ENCODE results near the gene GLG1. TPM values are rescaled to one million over a fixed set of nuclear protein-coding genes. Genes with fewer than 3 reads are reported as not detected.

GLG1 gene
- total and polyA plus RNA-seq, 4 donors, result 22.2 to 71.5 (median 47.9) TPM

GRCh38 chr16:74474416-74474815 lies 132.5 kb downstream of the GLG1 start:
- H3K27me3 ChIP-seq (ENCODE audit: control insufficient read depth in 4 of 4, insufficient read depth in 4 of 4, low read length in 3 of 4), result no peaks in the 10 kb centered on the region
- H3K27ac ChIP-seq (ENCODE audit: low read depth in 1 of 2, low read length in 2 of 2), result no peak overlapping the region
- H3K4me3 ChIP-seq (ENCODE audit: low read depth in 1 of 3, low read length in 3 of 3), result no peak overlapping the region
- peaks cover 9 to 56% (median 43%) of the 10 kb centered on the region in 4 donors for H3K36me3 ChIP-seq (ENCODE audit: control insufficient read depth in 4 of 4, insufficient read depth in 3 of 4, low read depth in 1 of 4, low read length in 3 of 4)
- DNase-seq (ENCODE audit: low spot score), result no peak
- H3K4me1 ChIP-seq (ENCODE audit: control insufficient read depth in 4 of 4, insufficient read depth in 4 of 4, low read length in 3 of 4), result no peaks in the 10 kb centered on the region
- WGBS, result 96% methylated on average over 1 of the region's 1 CpG
- no peak overlapping the region for H3K9ac ChIP-seq (ENCODE audit: low read depth in 1 of 2, low read length in 2 of 2)
- TF ChIP-seq RAD21 (IDR thresholded peaks at IDR 0.05), result no peak
- TF ChIP-seq HNF4G (IDR thresholded peaks at IDR 0.05), result no peak
- TF ChIP-seq EGR1 (IDR thresholded peaks at IDR 0.05; ENCODE audit: low read depth in 2 of 2), result no peak
- no peak for TF ChIP-seq YY1 (IDR thresholded peaks at IDR 0.05)
- TF ChIP-seq TAF1 (conservative IDR thresholded peaks at IDR 0.05), result no peak
- TF ChIP-seq CTCF (IDR thresholded peaks at IDR 0.05; ENCODE audit: low read depth, low read length, missing input control), result no peak
- TF ChIP-seq GABPA (IDR thresholded peaks at IDR 0.05 in 1 of 2, conservative IDR thresholded peaks at IDR 0.05 in 1 of 2), result no peak
- no peak for TF ChIP-seq SP1 (IDR thresholded peaks at IDR 0.05)
- no peak for TF ChIP-seq NR2F2 (IDR thresholded peaks at IDR 0.05)
- no peak for TF ChIP-seq HNF4A (conservative IDR thresholded peaks at IDR 0.05)
- no peak for TF ChIP-seq FOXA1 (IDR thresholded peaks at IDR 0.05)
- TF ChIP-seq, protein P1, sequence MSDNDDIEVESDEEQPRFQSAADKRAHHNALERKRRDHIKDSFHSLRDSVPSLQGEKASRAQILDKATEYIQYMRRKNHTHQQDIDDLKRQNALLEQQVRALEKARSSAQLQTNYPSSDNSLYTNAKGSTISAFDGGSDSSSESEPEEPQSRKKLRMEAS (IDR thresholded peaks at IDR 0.05), result no peak
- no peak for TF ChIP-seq RXRA (IDR thresholded peaks at IDR 0.05)
- no peak for TF ChIP-seq FOXA2 (IDR thresholded peaks at IDR 0.05)
- no peak for TF ChIP-seq REST (IDR thresholded peaks at IDR 0.05)
- TF ChIP-seq ATF3 (IDR thresholded peaks at IDR 0.05), result no peak
- no peak for TF ChIP-seq ZBTB33 (IDR thresholded peaks at IDR 0.05)
- TF ChIP-seq JUND (IDR thresholded peaks at IDR 0.05), result no peak
- H3K9me3 ChIP-seq (ENCODE audit: control insufficient read depth in 4 of 4, low read length in 3 of 4), result no peaks in the 10 kb centered on the region
